MCF 10A (cell line): ENCODE data around the gene ECT2L. TPM values are rescaled to one million over a fixed set of nuclear protein-coding genes. Genes with fewer than 3 reads are reported as not detected.

Experiments used
- BruUV-seq: library from RNA; stranded (reverse); fragments of 400-500 nt; replicated peaks from 2 replicates; lab custom pipeline; 2021; lab: Mats Ljungman, UMichigan
- CTCF ChIA-PET: fragments of 300-600 bp; sonication (Branson Sonifier 250); formaldehyde crosslinking; extraction: SDS; loops from one replicate; lab custom pipeline; 2021; ENCODE audit warnings: antibody characterized with exemption, inconsistent platforms; lab: Yijun Ruan, JAX
- POLR2A ChIA-PET: fragments of 300-600, 350-650 bp; sonication (Branson Sonifier 250); formaldehyde crosslinking; extraction: SDS; loops from one replicate; lab custom pipeline; 2020; ENCODE audit warnings: antibody characterized with exemption, inconsistent platforms; lab: Yijun Ruan, JAX
- DNase-seq: peaks from one replicate; pipeline ENCODE4 v3.0.0-alpha.2; 2018; ENCODE audit not compliant: unreplicated experiment
- H3K27ac Mint-ChIP-seq: one replicate; pipeline ENCODE4 v1.8.0; 2022; ENCODE audit warnings: mild to moderate bottlenecking, low read depth, mixed read lengths; ENCODE audit not compliant: unreplicated experiment
- H3K27me3 Mint-ChIP-seq: one replicate; pipeline ENCODE4 v1.8.0; 2022; ENCODE audit warnings: mixed read lengths; ENCODE audit not compliant: insufficient read depth, unreplicated experiment
- H3K36me3 Mint-ChIP-seq: one replicate; pipeline ENCODE4 v1.8.0; 2022; ENCODE audit warnings: mild to moderate bottlenecking, moderate library complexity, mixed read lengths; ENCODE audit not compliant: insufficient read depth, unreplicated experiment
- H3K4me1 Mint-ChIP-seq: one replicate; pipeline ENCODE4 v1.8.0; 2022; ENCODE audit warnings: mixed read lengths; ENCODE audit not compliant: insufficient read depth, unreplicated experiment
- H3K4me3 Mint-ChIP-seq: one replicate; pipeline ENCODE4 v1.8.0; 2022; ENCODE audit warnings: mild to moderate bottlenecking, moderate library complexity, mixed read lengths; ENCODE audit not compliant: unreplicated experiment
- H3K9me3 Mint-ChIP-seq: one replicate; pipeline ENCODE4 v1.8.0; 2022; ENCODE audit warnings: mixed read lengths; ENCODE audit not compliant: unreplicated experiment
- CTCF ChIP-seq: fragments of 200-600 bp; IDR thresholded peaks from one replicate; pipeline ENCODE4 v1.8.0; 2022; ENCODE audit warnings: antibody characterized with exemption, mild to moderate bottlenecking; ENCODE audit not compliant: unreplicated experiment
- intact Hi-C: fragments of 100-400 bp; cut with micrococcal nuclease; formaldehyde crosslinking; loops from 2 replicates; pipeline ENCODE4 v1.14.1; 2022
- total RNA-seq: library from RNA; stranded (reverse); gene quantifications from 2 replicates; pipeline ENCODE4 v1.2.3, GENCODE V29; 2022

ECT2L gene
- total RNA-seq, 1 experiment from 2014 or later, result not detected

- no TSS peak for BruUV-seq
- POLR2A ChIA-PET, result interaction anchor here (0.7 to 4.1 kb wide), 4 partner anchors 8 to 548 kb away, joined by 3 to 28 read pairs (median 4); partner anchors contain the start of gene REPS1
- peak; percentile 72 for DNase-seq
- Mint-ChIP-seq H3K9me3 (no peaks in the 10 kb centered on the region), H3K4me1 (peaks cover 10% of the 10 kb centered on the region), H3K27ac (no peak overlapping the region), H3K4me3 (no peak overlapping the region), H3K27me3 (no peaks in the 10 kb centered on the region), H3K36me3 (no peaks in the 10 kb centered on the region)
- CTCF ChIA-PET, result interaction anchor here (0.5 to 4.5 kb wide), 29 partner anchors 11 to 549 kb away, joined by 3 to 44 read pairs (median 4); partner anchors contain the start of gene REPS1
- TF ChIP-seq CTCF, result peak; percentile 72
- intact Hi-C loops, result loop anchor here (1.0 to 5.0 kb wide), 4 partner anchors 172 to 548 kb away; partner anchors contain the start of genes HECA and REPS1
These were observed 20.1 kb downstream of the ECT2L start for GRCh38 chr6:138815797-138816528.

GRCh38 chr6:138817799-138818198, 21.9 kb downstream of the ECT2L start:
- CTCF ChIA-PET, result interaction anchor here (1.3 to 4.5 kb wide), 4 partner anchors 72 to 552 kb away, joined by 3 to 44 read pairs (median 16); partner anchors contain the start of gene REPS1
- Mint-ChIP-seq H3K36me3 (no peaks in the 10 kb centered on the region), H3K4me1 (peaks cover 10% of the 10 kb centered on the region), H3K4me3 (no peak overlapping the region), H3K9me3 (no peaks in the 10 kb centered on the region), H3K27me3 (no peaks in the 10 kb centered on the region), H3K27ac (no peak overlapping the region)
- TF ChIP-seq CTCF, result no peak
- intact Hi-C loops, result loop anchor here (2.0 to 5.0 kb wide), 2 partner anchors 320 to 401 kb away; partner anchors contain the start of gene HECA
- no peak for DNase-seq
- POLR2A ChIA-PET, result interaction anchor here (0.6 to 4.1 kb wide), 4 partner anchors 44 to 170 kb away, joined by 3 to 28 read pairs (median 3); partner anchors contain the start of genes CCDC28A and REPS1
- no TSS peak for BruUV-seq

GRCh38 chr6:138818496-138819194, 22.8 kb downstream of the ECT2L start:
- DNase-seq, result no peak
- POLR2A ChIA-PET, result interaction anchor here (0.8 kb wide), 1 partner anchor 168 kb away, joined by 3 read pairs; no protein-coding TSS in a partner anchor
- H3K4me1 Mint-ChIP-seq, result peaks cover 10% of the 10 kb centered on the region
- CTCF ChIA-PET, result interaction anchor here (0.5 to 4.5 kb wide), 9 partner anchors 71 to 731 kb away, joined by 3 to 44 read pairs (median 3); partner anchors contain the start of gene REPS1
- H3K9me3 Mint-ChIP-seq, result no peaks in the 10 kb centered on the region
- H3K36me3 Mint-ChIP-seq, result no peaks in the 10 kb centered on the region
- no TSS peak for BruUV-seq
- no peak for TF ChIP-seq CTCF
- no peak overlapping the region for H3K27ac Mint-ChIP-seq
- intact Hi-C loops, result loop anchor here (5.0 kb wide), 1 partner anchor 319 kb away; the partner anchor contains the start of gene HECA
- no peak overlapping the region for H3K4me3 Mint-ChIP-seq
- H3K27me3 Mint-ChIP-seq, result no peaks in the 10 kb centered on the region
